Hepatocyte (in vitro differentiated cells): ENCODE measurements around the gene HS2ST1. TPM values are rescaled to one million over a fixed set of nuclear protein-coding genes. Genes with fewer than 3 reads are reported as not detected.

Source experiments
- DNase-seq: peaks from one replicate; pipeline ENCODE4 v3.0.0-alpha.2; 2016; ENCODE audit warnings: low spot score
- H2AFZ ChIP-seq: fragments of 200-600 bp; sonication (generic); 2 replicates; pipeline ENCODE4 v1.6.0; 2016; ENCODE audit warnings: antibody characterized with exemption, mild to moderate bottlenecking
- H3K27ac ChIP-seq: fragments of 200-600 bp; sonication (generic); 2 replicates; pipeline ENCODE4 v1.5.1; 2016; ENCODE audit warnings: mild to moderate bottlenecking
- H3K27me3 ChIP-seq: fragments of 200-600 bp; sonication (generic); 2 replicates; pipeline ENCODE4 v1.6.1; 2016
- H3K36me3 ChIP-seq: fragments of 200-600 bp; sonication (generic); replicated peaks from 2 replicates; pipeline ENCODE4 v1.5.1; 2016; ENCODE audit warnings: low read depth; ENCODE audit not compliant: insufficient read depth
- H3K4me1 ChIP-seq: fragments of 200-600 bp; sonication (generic); 2 replicates; pipeline ENCODE4 v1.5.1; 2016; ENCODE audit warnings: mild to moderate bottlenecking, moderate library complexity; ENCODE audit not compliant: insufficient read depth
- H3K4me2 ChIP-seq: fragments of 200-600 bp; sonication (generic); 2 replicates; pipeline ENCODE4 v1.6.0; 2016
- H3K4me3 ChIP-seq: fragments of 200-600 bp; sonication (generic); 2 replicates; pipeline ENCODE4 v1.5.1; 2016; ENCODE audit warnings: mild to moderate bottlenecking
- H3K79me2 ChIP-seq: fragments of 200-600 bp; sonication (generic); 2 replicates; pipeline ENCODE4 v1.6.0; 2017; ENCODE audit warnings: mild to moderate bottlenecking
- H3K9me2 ChIP-seq: fragments of 200-600 bp; sonication (generic); replicated peaks from 2 replicates; pipeline ENCODE4 v1.6.0; 2017; ENCODE audit warnings: mild to moderate bottlenecking; ENCODE audit not compliant: insufficient read depth
- H3K9me3 ChIP-seq: fragments of 200-600 bp; sonication (generic); 2 replicates; pipeline ENCODE4 v1.5.1; 2016; ENCODE audit warnings: low read depth, mild to moderate bottlenecking
- H4K20me1 ChIP-seq: fragments of 200-600 bp; sonication (generic); 2 replicates; pipeline ENCODE4 v1.6.0; 2016; ENCODE audit warnings: mild to moderate bottlenecking; ENCODE audit not compliant: insufficient read depth, poor library complexity, severe bottlenecking
- EZH2 ChIP-seq: fragments of 200-600 bp; sonication (generic); IDR thresholded peaks from 2 replicates; pipeline ENCODE4 v1.6.1; 2016; ENCODE audit warnings: antibody characterized with exemption, mild to moderate bottlenecking, borderline replicate concordance
- EZH2phosphoT487 ChIP-seq: fragments of 200-600 bp; sonication (generic); IDR thresholded peaks from one replicate; pipeline ENCODE4 v1.6.1; 2018; ENCODE audit warnings: antibody characterized with exemption, mild to moderate bottlenecking, low read depth, moderate library complexity; ENCODE audit not compliant: unreplicated experiment, severe bottlenecking
- WGBS: methylation state at CpG from one replicate; pipeline ENCODE4 v1.1.6; 2016; ENCODE audit warnings: low lambda C conversion rate; ENCODE audit errors: missing lambda C conversion rate; 5-methylcytosine and 5-hydroxymethylcytosine counted together
- polyA plus RNA-seq: library from polyadenylated mRNA; unstranded; fragments of >200 nt; fragmentation: Nextera tagmentation; extraction: Ambion mirVana; gene quantifications from 2 replicates; pipeline ENCODE4 v1.2.1, GENCODE V29; 2016
- total RNA-seq: library from RNA; depleted of rRNA; stranded (reverse); fragments of >200 nt; gene quantifications from 2 replicates; pipeline ENCODE4 v1.2.3, GENCODE V29; 2014
- TF ChIP-seq, protein P1 (sequence below): fragments of 200-600 bp; sonication (generic); IDR thresholded peaks from 2 replicates; pipeline ENCODE4 v1.5.1; 2016; ENCODE audit warnings: antibody characterized with exemption, mild to moderate bottlenecking; ENCODE audit not compliant: poor library complexity

The HS2ST1 gene
- total and polyA plus RNA-seq, 2 experiments from 2014 or later: 19.1 to 42.3 TPM

DNA sequence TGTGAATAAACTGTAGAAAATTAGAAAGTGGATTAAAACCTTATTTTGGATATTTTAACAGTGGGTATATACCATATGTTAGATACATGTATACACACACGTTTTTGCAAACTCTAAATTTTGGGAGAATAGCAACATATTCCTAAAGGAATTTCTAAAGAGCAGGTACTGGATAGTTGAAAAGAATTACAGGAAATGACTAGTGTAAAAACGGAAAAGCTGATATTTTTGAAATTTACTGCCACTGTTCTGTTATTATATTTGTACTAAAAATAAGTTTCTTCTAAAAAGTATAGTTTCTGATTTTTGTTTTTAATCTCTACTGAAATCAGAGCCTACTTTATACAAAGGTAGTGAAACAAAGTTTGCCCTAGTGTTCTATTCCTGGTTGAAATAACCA is 114.1 kb downstream of the HS2ST1 start:
- Histone ChIP-seq H3K27me3 (no peaks in the 10 kb centered on the region), H3K9me2 (no peaks in the 10 kb centered on the region), H3K36me3 (no peaks in the 10 kb centered on the region), H3K4me3 (no peak overlapping the region), H3K9me3 (no peaks in the 10 kb centered on the region), H3K4me1 (no peaks in the 10 kb centered on the region), H2AFZ (no peak overlapping the region), H4K20me1 (no peaks in the 10 kb centered on the region), H3K27ac (no peak overlapping the region), H3K79me2 (peaks cover 20% of the 10 kb centered on the region), H3K4me2 (no peak overlapping the region)
- TF ChIP-seq EZH2phosphoT487: no peak
- TF ChIP-seq, protein P1, sequence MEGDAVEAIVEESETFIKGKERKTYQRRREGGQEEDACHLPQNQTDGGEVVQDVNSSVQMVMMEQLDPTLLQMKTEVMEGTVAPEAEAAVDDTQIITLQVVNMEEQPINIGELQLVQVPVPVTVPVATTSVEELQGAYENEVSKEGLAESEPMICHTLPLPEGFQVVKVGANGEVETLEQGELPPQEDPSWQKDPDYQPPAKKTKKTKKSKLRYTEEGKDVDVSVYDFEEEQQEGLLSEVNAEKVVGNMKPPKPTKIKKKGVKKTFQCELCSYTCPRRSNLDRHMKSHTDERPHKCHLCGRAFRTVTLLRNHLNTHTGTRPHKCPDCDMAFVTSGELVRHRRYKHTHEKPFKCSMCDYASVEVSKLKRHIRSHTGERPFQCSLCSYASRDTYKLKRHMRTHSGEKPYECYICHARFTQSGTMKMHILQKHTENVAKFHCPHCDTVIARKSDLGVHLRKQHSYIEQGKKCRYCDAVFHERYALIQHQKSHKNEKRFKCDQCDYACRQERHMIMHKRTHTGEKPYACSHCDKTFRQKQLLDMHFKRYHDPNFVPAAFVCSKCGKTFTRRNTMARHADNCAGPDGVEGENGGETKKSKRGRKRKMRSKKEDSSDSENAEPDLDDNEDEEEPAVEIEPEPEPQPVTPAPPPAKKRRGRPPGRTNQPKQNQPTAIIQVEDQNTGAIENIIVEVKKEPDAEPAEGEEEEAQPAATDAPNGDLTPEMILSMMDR: no peak
- no peak for TF ChIP-seq EZH2
- no peak for DNase-seq
- 91% methylated on average over 2 of the region's 2 CpGs for WGBS

DNA sequence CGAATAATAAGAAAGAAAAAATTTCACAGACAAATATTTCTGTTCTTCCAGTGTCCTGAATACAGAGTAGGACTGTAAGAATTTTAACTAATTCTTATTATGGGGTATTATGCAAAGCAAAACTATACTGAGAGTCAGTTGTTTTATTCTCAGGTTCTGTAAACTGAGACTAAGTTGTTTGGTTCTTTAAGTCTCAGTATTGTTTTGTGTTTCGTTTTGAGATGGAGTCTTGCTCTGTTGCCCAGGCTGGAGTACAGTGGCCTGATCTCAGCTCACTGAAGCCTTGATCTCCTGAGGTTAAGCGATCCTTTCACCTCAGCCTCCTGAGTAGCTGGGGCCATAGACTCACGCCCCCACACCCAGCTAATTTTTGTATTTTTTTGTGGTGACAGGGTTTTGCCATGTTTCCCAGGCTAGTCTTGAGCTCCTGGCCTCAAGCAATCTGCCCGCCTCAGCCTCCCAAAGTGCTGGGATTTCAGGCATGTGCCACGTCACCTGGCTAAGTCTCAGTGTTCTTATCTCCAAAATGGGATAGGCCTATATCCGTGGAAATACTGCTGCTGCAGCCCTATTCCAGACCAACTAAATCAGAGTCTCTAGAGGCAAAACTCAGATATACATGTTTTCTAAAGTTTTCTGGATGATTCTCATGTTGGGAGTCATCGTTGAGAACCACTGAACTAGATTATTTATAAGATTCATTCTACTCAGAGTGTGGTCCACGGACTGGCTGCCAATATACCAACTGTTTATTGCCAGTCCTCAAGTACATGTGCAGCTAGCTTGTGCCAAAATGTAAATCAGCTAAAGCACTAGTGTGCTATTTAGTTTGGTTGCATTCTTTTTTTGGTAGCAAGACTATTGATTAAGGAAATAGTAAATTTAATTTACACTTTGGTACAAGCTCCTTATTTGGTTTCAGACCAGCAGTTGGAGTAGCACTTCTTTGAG is 116.6 kb downstream of the HS2ST1 start:
- Histone ChIP-seq H3K9me2 (no peaks in the 10 kb centered on the region), H3K36me3 (no peaks in the 10 kb centered on the region), H3K27me3 (no peaks in the 10 kb centered on the region), H3K27ac (no peak overlapping the region), H3K79me2 (peaks cover 17% of the 10 kb centered on the region), H4K20me1 (no peaks in the 10 kb centered on the region), H2AFZ (no peak overlapping the region), H3K4me2 (no peak overlapping the region), H3K9me3 (no peaks in the 10 kb centered on the region), H3K4me1 (no peaks in the 10 kb centered on the region), H3K4me3 (no peak overlapping the region)
- TF ChIP-seq EZH2 (no peak), EZH2phosphoT487 (no peak)
- TF ChIP-seq, protein P1: no peak
- WGBS: 94% methylated on average over 9 of the region's 9 CpGs
- DNase-seq: no peak

DNA sequence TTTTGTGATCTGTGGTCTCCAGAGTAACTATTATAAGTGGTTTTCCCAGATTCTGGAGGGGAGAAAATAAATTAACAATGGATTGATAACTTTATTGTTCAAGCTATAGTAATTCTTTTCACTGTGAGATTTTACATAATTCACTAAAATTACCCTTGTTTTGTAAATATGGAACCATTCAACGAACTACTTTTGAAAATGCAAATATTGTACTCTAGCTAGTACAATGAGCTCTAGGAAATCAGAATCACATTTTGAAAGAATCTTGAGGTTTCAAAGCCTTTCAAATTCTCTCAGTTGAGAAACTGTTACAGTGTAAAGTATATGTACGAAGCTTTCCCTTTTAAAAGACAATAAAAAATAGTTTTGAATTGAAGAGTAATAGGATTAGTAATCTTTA is 119.9 kb downstream of the HS2ST1 start:
- H3K4me3 ChIP-seq: no peak overlapping the region
- H3K9me3 ChIP-seq: no peaks in the 10 kb centered on the region
- H3K27me3 ChIP-seq: no peaks in the 10 kb centered on the region
- H3K4me2 ChIP-seq: no peak overlapping the region
- no peaks in the 10 kb centered on the region for H4K20me1 ChIP-seq
- no peaks in the 10 kb centered on the region for H3K4me1 ChIP-seq
- no peaks in the 10 kb centered on the region for H3K36me3 ChIP-seq
- no peaks in the 10 kb centered on the region for H3K9me2 ChIP-seq
- TF ChIP-seq, protein P1: no peak
- TF ChIP-seq EZH2phosphoT487 (no peak), EZH2 (no peak)
- no peak overlapping the region for H3K27ac ChIP-seq
- DNase-seq: no peak
- WGBS: 91% methylated on average over 2 of the region's 2 CpGs
- no peak overlapping the region for H2AFZ ChIP-seq
- peaks cover 35% of the 10 kb centered on the region for H3K79me2 ChIP-seq
